ENCODE results near the gene RDH16.
"Not testable (repeated sequence)": the region's sequence is repeated elsewhere in the genome, so short reads cannot be mapped to it uniquely, and the experiment has no call there.

RDH16 gene

GRCh38 chr12:56922031-56922430 lies 35.4 kb downstream of the RDH16 start:
- H3K27me3 ChIP-seq (replicated peaks), result no peaks in the 10 kb centered on the region
- H3K36me3 ChIP-seq (replicated peaks), result no peaks in the 10 kb centered on the region
- in situ Hi-C loops (cut with HindIII; ENCODE audit: low pct_ligation_motif_present, low sequenced_read_pairs), result no loop called here
- no peak overlapping the region for H3K27ac ChIP-seq
- TF ChIP-seq CTCF (IDR thresholded peaks at IDR 0.05; ENCODE audit: low read depth, low read length, missing control alignments), result no peak
- DNase-seq, result no peak
- H3K4me3 ChIP-seq (ENCODE audit: low read depth, low read length), result no peak overlapping the region

GRCh38 chr12:56921346-56921745 lies 36.1 kb downstream of the RDH16 start:
- Histone ChIP-seq H3K4me3 (ENCODE audit: low read depth, low read length) (no peak overlapping the region), H3K27ac (no peak overlapping the region), H3K36me3 (replicated peaks) (no peaks in the 10 kb centered on the region), H3K27me3 (replicated peaks) (no peaks in the 10 kb centered on the region)
- no peak for DNase-seq
- in situ Hi-C loops (cut with HindIII; ENCODE audit: low pct_ligation_motif_present, low sequenced_read_pairs), result no loop called here
- TF ChIP-seq CTCF (IDR thresholded peaks at IDR 0.05; ENCODE audit: low read depth, low read length, missing control alignments), result no peak

- H3K4me3 ChIP-seq (ENCODE audit: low read depth, low read length); H3K36me3 ChIP-seq (replicated peaks); in situ Hi-C loops (cut with HindIII; ENCODE audit: low pct_ligation_motif_present, low sequenced_read_pairs); H3K27me3 ChIP-seq (replicated peaks); H3K27ac ChIP-seq; DNase-seq: not testable (repeated sequence)
These were observed 39.3 kb downstream of the RDH16 start for GRCh38 chr12:56918139-56918538.

GRCh38 chr12:56916996-56917333 lies 40.4 kb downstream of the RDH16 start:
- Histone ChIP-seq H3K36me3 (replicated peaks) (no peaks in the 10 kb centered on the region), H3K4me3 (ENCODE audit: low read depth, low read length) (no peak overlapping the region), H3K27me3 (replicated peaks) (no peaks in the 10 kb centered on the region), H3K27ac (no peak overlapping the region)
- in situ Hi-C loops (cut with HindIII; ENCODE audit: low pct_ligation_motif_present, low sequenced_read_pairs), result no loop called here
- no peak for DNase-seq
- no peak for TF ChIP-seq CTCF (IDR thresholded peaks at IDR 0.05; ENCODE audit: low read depth, low read length, missing control alignments)

- in situ Hi-C loops (cut with HindIII; ENCODE audit: low pct_ligation_motif_present, low sequenced_read_pairs), result no loop called here
- Histone ChIP-seq H3K27me3 (replicated peaks) (no peaks in the 10 kb centered on the region), H3K27ac (no peak overlapping the region), H3K4me3 (ENCODE audit: low read depth, low read length) (no peak overlapping the region), H3K36me3 (replicated peaks) (no peaks in the 10 kb centered on the region)
- no peak for DNase-seq
- TF ChIP-seq CTCF (IDR thresholded peaks at IDR 0.05; ENCODE audit: low read depth, low read length, missing control alignments), result no peak
These were observed 41.0 kb downstream of the RDH16 start for GRCh38 chr12:56916296-56916995.

GRCh38 chr12:56914724-56915123 lies 42.7 kb downstream of the RDH16 start:
- Histone ChIP-seq H3K27ac (no peak overlapping the region), H3K4me3 (ENCODE audit: low read depth, low read length) (no peak overlapping the region), H3K36me3 (replicated peaks) (no peaks in the 10 kb centered on the region), H3K27me3 (replicated peaks) (no peaks in the 10 kb centered on the region)
- TF ChIP-seq CTCF (IDR thresholded peaks at IDR 0.05; ENCODE audit: low read depth, low read length, missing control alignments), result no peak
- no peak for DNase-seq
- in situ Hi-C loops (cut with HindIII; ENCODE audit: low pct_ligation_motif_present, low sequenced_read_pairs), result no loop called here

Data from brain microvascular endothelial cell (primary cell).